ENCODE results near the gene TGOLN2.
"Not testable (repeated sequence)": the region's sequence is repeated elsewhere in the genome, so short reads cannot be mapped to it uniquely, and the experiment has no call there.

TGOLN2 gene

GRCh38 chr2:85327822-85328617 lies at the start of gene TGOLN2:
Gene TGOLN2, minus strand, starts transcription at chr2:85327989. Its CDS starts 27 bp downstream, at chr2:85327962.
- DNase-seq (ENCODE audit: low read depth in 2 of 2): peak; percentile 87 to 88

GRCh38 chr2:85377083-85377482 lies 49.3 kb upstream of the TGOLN2 start:
- DNase-seq (ENCODE audit: low read depth in 2 of 2): no peak

- DNase-seq (ENCODE audit: low read depth in 2 of 2): no peak
These were observed 48.7 kb upstream of the TGOLN2 start for GRCh38 chr2:85376291-85377065.

- no peak for DNase-seq (ENCODE audit: low read depth in 2 of 2)
These were observed 43.3 kb upstream of the TGOLN2 start for GRCh38 chr2:85371045-85371444.

GRCh38 chr2:85369500-85369899 lies 41.7 kb upstream of the TGOLN2 start:
- no peak for DNase-seq (ENCODE audit: low read depth in 2 of 2)

GRCh38 chr2:85368921-85369320 lies 41.1 kb upstream of the TGOLN2 start:
- no peak for DNase-seq (ENCODE audit: low read depth in 2 of 2)

GRCh38 chr2:85367180-85367579 lies 39.4 kb upstream of the TGOLN2 start:
- no peak for DNase-seq (ENCODE audit: low read depth in 2 of 2)

GRCh38 chr2:85362653-85363387 lies 35.0 kb upstream of the TGOLN2 start:
- DNase-seq (ENCODE audit: low read depth in 2 of 2): not testable (repeated sequence)

GRCh38 chr2:85357736-85358135 lies 29.9 kb upstream of the TGOLN2 start:
- no peak for DNase-seq (ENCODE audit: low read depth in 2 of 2)

GRCh38 chr2:85356186-85356585 lies 28.4 kb upstream of the TGOLN2 start:
- no peak for DNase-seq (ENCODE audit: low read depth in 2 of 2)

- no peak for DNase-seq (ENCODE audit: low read depth in 2 of 2)
These were observed 27.7 kb upstream of the TGOLN2 start for GRCh38 chr2:85355521-85355920.

GRCh38 chr2:85355073-85355410 lies 27.3 kb upstream of the TGOLN2 start:
- DNase-seq (ENCODE audit: low read depth in 2 of 2): no peak

- DNase-seq (ENCODE audit: low read depth in 2 of 2): peak; percentile 85 to 95
These were observed 26.7 kb upstream of the TGOLN2 start, which contains the start of the genes ELMOD3 and RETSAT for GRCh38 chr2:85354286-85355072. Gene ELMOD3, plus strand, starts transcription at chr2:85354769. Its CDS starts 2,430 bp downstream, at chr2:85357199. Gene RETSAT, minus strand, starts transcription at chr2:85354528. Its CDS starts 21 bp downstream, at chr2:85354507.

- no peak for DNase-seq (ENCODE audit: low read depth in 2 of 2)
These were observed 26.1 kb upstream of the TGOLN2 start for GRCh38 chr2:85353876-85354285.

- DNase-seq (ENCODE audit: low read depth in 2 of 2): no peak
These were observed 19.8 kb upstream of the TGOLN2 start for GRCh38 chr2:85347599-85347998.

- DNase-seq (ENCODE audit: low read depth in 2 of 2): no peak
These were observed 16.7 kb upstream of the TGOLN2 start for GRCh38 chr2:85344356-85344954.

GRCh38 chr2:85343207-85343895 lies 15.6 kb upstream of the TGOLN2 start:
- not testable (repeated sequence) for DNase-seq (ENCODE audit: low read depth in 2 of 2)

GRCh38 chr2:85342156-85342555 lies 14.4 kb upstream of the TGOLN2 start:
- DNase-seq (ENCODE audit: low read depth in 2 of 2): no peak

- DNase-seq (ENCODE audit: low read depth in 2 of 2): no peak
These were observed 13.7 kb upstream of the TGOLN2 start for GRCh38 chr2:85341269-85342029.
